HG03045 (cell line): ENCODE measurements around the gene KAT14.
A peak's percentile ranks its signal among the peaks of the same experiment; 100 is the strongest.
"Not testable (repeated sequence)": the region's sequence is repeated elsewhere in the genome, so short reads cannot be mapped to it uniquely, and the experiment has no call there.

Experiments
- ATAC-seq: cut with Tn5 transposase; IDR thresholded peaks from one replicate; pipeline ENCODE4 v1.9.1; 2021; ENCODE audit warnings: mild to moderate bottlenecking, moderate library complexity; ENCODE audit not compliant: unreplicated experiment

KAT14 gene, protein sequence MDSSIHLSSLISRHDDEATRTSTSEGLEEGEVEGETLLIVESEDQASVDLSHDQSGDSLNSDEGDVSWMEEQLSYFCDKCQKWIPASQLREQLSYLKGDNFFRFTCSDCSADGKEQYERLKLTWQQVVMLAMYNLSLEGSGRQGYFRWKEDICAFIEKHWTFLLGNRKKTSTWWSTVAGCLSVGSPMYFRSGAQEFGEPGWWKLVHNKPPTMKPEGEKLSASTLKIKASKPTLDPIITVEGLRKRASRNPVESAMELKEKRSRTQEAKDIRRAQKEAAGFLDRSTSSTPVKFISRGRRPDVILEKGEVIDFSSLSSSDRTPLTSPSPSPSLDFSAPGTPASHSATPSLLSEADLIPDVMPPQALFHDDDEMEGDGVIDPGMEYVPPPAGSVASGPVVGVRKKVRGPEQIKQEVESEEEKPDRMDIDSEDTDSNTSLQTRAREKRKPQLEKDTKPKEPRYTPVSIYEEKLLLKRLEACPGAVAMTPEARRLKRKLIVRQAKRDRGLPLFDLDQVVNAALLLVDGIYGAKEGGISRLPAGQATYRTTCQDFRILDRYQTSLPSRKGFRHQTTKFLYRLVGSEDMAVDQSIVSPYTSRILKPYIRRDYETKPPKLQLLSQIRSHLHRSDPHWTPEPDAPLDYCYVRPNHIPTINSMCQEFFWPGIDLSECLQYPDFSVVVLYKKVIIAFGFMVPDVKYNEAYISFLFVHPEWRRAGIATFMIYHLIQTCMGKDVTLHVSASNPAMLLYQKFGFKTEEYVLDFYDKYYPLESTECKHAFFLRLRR

DNA sequence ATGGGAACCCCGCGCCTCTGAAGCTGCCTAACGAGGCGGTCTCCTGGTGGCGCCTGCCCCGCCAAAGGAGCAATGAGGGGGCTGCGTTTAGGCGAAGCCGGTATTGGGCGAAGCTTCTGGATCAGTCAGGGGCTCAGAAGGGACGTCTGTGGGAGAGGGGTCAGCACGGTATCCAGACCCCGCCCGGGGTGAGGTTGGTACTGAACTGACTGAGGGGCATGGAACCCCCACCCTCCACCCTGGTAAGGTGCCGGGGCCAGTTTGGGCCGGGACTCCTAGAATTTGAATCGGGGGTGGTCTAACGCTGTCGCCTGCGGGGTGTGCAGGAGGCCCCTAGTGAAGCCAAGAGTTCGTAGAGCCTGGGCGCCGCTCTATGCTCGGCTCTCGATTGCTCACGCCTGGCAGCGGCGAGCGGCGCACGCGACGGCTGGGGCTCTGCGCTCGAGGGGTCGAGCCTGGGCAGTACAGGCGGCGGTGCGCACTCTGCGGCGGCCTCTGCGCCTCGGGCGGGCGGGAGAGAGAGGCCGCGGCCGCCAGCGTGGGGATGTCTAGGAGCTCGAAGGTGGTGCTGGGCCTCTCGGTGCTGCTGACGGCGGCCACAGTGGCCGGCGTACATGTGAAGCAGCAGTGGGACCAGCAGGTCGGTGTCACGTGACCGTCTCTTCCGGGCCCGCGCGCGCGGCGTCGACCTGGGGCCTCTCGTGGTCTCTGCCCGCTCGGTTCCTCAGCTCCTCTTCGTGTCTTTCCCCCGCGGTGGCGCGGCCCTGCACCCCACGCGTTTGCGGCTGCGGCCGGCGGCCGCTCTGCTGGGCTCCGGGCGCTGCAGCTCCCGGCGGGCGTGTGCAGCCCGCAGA is at the start of gene KAT14, which contains the start of gene PET117:
KAT14 (plus strand) TSS at position 452 of the 854 bp plus-strand sequence. CDS start 4,798 bp downstream, outside the sequence.
PET117 (plus strand) TSS at position 452 of the 854 bp plus-strand sequence; CDS start at position 545, 93 bp downstream.
- peak; percentile 90 for ATAC-seq

DNA sequence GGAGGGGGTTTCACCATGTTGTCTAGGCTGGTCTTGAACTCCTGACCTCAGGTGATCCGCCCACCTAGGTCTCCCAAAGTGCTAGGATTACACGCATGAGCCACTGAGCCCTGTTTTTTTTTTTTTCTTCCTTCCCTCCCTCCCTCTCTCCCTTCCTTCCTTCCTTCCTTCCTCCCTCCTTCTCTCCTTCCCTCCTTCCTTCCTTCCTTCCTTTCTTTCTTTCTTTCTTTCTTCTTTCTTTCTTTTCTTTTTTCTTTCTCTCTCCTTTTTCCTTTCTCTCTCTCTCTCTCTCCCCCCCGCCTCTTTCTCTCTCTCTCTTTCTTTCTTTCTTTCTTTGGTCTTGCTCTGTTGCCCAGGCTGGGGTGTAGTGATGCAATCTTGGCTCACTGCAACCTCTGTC is 49.4 kb upstream of the KAT14 start:
- not testable (repeated sequence) for ATAC-seq

DNA sequence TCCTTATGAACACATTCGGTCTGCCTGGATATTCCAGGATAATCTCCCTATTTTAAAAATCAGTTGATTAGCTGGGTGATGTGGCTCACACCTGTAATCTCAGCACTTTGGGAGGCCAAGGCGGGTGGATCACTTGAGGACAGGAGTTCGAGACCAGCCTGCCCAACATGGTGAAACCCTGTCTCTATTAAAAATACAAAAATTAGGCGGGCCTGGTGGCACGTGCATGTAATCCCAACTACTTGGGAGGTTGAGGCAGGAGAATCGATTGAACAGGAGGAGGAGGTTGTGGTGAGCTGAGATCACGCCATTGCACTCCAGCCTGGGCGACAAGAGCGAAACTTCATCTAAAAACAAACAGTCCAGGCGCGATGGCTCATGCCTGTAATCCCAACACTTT is 48.8 kb upstream of the KAT14 start:
- not testable (repeated sequence) for ATAC-seq

DNA sequence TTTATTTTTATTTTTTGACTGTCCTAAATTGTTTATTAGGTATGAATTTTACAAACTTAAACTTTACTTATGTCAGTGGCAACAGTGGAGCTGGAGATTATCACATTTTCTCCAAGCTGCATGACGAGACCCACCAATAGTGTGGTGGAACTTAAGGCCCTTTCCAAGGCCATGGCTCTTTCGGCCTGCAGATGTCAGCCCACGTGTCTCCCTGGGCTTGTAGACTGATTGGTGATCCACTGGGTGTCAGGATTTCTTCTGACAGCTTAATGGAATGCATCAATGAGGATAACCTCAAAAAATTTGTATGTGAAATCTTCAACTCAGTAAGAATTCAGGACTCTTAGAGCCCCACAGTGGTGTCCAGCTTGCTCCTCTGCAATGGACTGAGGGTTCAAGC is 47.6 kb upstream of the KAT14 start:
- ATAC-seq, result no peak

DNA sequence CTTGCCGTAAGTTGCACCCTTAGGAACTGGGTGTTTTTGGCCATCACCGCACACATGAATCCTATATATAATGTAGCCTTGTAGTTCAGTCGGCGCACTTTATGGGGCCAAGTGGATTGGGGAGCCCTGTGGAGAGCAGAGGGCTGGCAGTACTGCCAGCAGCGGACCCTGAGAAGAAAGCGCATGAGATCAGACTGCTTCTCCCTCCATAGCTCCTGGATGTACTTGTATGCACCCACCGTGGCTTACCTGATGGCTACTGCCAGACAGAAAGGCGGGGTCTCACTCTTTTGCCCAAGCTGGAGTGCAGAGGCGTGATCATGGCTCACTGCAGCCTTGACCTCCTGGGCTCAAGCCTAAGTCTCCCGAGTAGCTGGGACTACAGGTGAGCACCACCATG is 47.2 kb upstream of the KAT14 start:
- no peak for ATAC-seq

DNA sequence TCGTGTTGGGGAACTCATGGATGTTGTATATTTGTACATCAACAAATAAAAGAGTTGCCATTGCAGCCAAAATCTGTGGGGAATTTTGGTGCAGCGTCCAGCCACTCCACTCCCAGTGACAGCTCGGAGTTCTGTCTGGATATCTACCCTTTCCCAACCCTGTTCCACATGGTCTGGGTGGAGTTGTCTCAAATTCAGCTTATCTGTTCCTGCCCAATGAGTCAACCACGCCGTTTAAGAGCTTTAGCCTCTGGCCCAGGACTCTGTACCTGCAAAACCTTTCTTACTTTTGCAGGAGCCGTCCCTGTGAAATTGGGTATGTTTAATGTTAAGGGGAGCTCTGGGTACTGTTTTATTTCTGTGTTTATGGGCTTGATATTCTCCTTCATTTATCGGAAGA is 46.0 kb upstream of the KAT14 start:
- no peak for ATAC-seq

DNA sequence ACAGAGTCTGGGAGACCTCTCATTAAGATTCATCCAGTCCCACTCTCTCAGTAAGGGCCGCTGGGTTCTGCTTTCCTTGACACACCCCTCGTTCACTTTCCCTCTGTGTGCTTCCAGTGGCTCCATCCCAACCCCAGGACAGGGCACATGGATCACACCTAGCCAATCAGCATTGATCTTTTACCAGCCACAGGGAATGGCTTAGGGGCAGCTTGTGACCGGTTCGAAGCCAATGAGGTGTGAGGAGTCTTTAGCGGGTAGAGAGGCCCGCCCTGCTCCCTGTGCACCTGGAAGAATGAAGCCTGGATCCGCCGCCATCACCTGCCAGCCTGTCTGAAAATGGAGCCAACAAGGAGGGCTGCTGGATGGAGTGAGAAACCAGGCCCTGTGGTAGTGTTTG is 44.8 kb upstream of the KAT14 start:
- no peak for ATAC-seq

DNA sequence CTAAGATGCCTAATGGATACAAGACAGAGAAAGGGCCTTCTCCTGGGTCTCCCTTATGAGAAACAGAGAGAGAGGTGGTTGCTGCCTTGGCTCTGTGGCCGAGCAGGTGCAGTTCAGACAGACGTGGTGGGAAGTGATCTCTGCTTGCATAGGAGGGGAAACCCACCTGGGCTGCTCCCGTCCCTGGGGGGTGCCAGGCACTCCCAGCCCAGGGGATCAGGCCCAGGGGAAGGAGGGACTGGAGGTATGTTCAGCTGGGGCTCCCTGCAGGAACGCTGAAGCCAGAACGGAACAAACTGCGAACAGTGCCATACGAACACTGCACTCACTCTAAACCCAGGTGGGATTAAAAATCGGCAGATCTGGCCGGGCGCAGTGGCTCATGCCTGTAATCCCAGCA is 44.3 kb upstream of the KAT14 start:
- ATAC-seq, result no peak

DNA sequence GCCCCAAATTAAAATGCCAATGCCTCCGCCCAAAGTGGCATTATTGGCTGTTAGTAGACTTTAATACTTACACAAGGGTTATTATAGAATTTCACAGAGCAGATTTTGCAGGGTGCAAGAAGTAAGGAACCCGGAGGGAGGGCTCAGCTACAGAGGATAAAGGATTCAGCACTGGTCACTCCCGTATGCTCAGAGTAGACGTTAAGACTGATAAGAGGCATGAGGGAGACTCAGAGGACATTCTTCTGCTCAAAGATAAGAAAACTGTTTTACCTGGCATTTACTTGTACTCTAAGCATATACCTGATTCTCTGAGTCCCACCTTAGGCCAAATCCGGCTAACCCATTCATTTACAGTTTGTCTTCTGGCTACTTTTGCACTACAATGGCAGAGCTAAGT is 43.5 kb upstream of the KAT14 start:
- ATAC-seq, result no peak

DNA sequence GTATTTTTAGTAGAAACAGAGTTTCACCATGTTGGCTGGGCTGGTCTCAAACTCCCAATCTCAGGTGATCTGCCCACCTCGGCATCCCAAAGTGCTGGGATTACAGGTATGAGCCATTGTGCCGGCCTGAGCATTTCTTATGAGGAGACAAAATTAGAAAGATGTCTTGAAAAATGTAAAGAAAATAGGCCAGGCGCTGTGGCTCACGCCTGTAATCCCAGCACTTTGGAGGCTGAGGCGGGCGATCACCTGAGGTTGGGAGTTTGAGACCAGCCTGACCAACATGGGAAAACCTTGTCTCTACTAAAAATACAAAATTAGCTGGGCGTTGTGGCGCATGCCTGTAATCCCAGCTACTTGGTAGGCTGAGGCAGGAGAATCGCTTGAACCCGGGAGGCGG is 37.1 kb upstream of the KAT14 start:
- not testable (repeated sequence) for ATAC-seq

DNA sequence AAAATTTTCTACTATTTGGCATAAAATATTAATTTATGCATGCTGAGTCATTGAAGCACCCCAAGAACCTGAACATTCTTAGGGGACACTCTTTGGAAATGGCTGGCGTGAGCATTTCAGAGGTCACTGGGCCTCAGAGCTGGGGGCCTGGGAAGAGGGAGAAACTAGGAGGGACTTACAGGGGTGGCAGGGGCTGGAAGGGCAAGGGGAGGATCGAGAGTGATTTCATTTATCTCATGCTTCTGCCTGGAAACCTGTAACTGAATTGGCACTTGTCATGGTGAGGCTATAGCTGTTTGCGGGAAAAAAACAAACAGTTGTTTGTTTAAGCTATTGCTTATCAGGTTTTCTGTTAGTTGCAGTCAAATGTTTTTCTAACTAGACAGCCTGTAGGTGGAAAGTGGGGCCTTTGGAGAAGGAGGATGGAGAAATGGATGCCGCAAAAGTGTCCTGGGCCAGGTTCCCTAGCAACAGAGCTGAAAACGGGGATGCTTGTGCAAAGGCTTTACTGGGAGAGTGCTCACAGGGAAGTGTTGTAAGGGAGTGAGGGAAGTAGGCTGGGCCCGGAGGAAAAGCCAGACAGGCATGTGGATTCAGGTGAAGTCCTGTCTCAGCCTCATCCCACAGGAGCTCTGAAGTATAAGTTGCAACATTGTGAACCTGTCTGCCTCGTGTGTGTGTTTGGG is 36.4 kb upstream of the KAT14 start:
- no peak for ATAC-seq

DNA sequence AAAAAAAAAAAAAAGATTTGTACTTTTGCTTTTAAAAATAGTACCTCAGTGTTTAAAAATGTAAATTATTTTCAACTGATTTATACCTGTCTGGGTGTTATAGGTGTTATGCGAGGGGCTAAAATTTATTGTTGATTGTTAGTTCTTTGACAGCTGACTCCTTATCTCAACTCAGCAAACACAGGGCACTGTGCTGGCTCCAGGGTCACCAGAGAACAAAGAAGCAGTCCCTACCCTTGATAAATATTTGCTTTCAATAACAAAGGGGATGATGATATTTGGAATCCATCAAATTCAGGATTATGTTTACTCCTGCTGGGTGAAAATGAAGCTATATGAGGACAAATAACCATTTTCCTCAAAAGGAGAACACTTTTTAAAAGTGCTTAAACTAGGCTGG is 34.2 kb upstream of the KAT14 start:
- no peak for ATAC-seq

DNA sequence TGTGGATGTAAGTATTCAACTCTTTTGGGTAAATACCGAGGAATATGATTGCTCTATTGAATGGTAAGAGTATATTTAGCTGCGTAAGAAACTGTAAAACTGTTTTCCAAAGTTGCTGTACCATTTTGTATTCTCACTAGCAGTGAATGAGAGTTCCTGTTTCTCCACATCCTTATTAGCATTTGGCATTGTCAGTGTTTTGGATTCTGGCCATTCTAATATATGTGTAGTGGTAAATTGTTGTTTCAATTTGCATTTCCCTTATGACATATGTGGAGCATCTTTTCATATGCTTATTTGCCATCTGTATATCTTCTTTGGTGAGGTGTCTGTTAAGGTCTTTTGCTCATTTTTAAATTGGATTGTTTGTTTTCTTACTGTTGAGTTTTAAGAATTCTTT is 29.3 kb upstream of the KAT14 start:
- no peak for ATAC-seq

DNA sequence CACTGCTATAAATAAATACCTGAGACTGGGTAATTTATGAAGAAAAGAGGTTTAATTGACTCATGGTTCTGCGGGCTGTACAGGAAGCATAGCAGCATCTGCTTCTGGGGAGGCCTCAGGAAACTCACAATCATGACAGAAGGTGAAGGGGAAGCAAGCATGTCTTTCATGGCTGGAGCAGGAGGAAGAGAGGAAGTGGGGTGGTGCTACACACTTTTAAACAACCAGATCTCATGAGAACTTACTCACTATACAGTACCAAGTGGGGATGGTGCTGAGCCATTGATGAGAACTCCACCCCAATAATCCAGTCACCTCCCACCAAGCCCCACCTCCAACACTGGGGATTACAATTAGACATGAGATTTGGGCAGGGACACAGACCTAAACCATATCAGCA is 9.1 kb upstream of the KAT14 start:
- ATAC-seq, result not testable (repeated sequence)

DNA sequence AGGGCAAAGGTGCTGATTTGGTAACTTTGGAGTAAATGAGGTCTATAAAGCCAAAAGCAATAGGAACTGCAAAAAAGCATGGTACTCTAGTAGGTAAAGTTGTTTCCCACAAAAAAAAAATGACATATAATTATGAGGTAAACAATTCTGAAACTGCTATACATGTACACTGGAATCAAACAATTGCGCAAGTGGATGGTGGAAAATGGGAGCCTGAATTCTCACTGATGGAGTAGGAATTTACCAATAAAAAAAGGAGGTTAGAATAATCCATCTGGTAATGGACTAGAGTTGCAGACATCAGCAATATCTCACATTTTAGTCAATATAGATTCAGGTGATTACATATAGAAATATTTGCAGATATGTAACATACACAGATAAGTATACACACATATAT is 5.0 kb upstream of the KAT14 start:
- no peak for ATAC-seq

DNA sequence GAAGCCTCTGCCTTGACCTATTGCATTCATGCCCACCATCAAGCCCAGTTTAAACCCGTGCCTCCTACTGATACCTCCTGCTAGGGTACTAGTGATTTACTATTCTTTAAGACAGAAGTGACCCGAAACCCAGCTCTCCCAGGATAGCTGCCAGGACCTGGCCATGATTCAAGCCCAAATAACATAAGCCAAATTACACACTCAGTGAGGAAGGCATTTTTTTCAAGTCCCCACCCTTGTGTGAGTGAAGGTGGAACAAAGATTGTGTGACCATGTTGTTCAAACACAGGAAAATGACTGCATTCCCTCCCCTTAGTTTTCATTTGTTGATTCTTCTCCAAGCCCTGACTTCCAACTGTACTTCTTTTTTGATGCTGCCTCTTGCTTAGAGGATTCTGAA is 3.7 kb upstream of the KAT14 start:
- ATAC-seq, result no peak

DNA sequence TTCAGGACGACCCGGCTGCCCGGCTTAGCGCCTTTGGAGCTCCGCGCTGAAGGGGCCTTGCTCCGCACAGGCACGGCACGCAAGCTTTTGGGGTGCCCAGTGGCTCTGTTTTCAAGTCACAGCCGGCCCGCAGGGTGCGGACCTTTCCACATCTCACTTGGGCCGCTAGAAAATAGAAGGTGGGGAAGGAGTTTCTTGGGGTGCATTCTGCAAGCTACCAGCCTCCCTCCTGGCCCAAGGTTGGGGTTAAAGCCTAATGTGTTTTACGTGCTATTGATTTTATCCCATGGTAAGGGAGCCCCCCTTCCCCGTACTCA is 561 bp downstream of the KAT14 start:
- ATAC-seq, result no peak

DNA sequence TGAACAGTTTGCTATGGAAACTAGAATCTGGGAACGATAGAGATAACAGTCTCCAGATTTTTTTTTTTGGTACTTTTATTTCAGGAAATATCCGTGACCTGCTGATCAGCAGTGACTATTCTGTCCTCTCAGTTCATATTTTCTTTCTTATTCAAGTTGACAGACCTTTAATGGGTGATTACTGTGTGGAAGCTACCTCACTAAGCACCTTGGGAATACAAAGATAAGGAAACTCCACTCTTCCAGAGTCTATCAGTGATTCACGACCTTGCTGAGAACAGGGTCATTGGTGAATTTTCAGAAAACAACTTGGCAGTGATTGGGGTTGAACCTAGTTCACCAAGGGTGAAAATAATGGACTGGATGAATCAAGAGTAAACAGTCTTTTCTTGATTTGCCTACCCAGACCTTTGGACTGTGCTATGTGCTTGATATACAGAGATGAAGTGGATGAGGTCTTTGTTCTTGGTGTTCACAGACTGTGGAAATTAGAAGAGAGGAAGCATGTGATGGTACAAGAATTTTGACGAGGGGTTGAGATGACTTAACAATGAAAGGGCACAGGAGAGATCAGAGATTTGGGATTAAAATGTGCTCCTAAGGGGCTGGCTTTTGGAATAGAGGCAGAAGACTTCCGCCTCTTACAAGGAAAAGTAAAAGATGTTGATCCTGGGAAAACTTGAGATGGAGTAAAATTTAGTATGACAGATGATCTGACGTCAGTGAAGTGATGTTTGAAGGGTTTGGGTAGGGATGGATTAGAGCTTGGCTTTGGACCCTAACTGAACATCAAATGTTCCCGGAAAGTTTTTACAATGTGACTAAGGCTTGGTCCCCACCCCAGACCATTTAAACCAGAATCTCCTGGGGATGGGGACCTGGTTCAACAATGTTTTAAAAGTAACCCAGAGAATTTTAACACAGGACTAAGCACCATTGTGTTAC is 1.2 kb downstream of the KAT14 start:
- ATAC-seq, result no peak

DNA sequence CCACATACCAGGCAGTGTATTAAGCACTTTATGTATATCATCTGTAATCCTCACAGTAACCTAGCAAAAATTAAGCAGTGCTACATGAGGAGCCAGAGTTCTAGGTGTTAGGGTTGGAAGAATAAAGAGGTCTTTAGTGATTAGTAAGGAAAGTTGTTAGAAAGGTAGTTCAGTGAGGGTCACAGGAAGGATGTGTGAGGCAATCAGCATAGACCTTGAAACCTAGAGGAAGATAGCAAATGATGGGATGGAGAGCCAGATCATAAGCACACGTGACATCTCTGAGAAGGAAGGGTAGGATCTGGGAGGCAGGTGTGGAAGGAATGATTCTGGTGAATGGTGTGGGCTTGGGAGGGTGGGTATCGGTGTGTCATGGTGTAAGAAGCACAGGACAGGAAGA is 2.2 kb downstream of the KAT14 start:
- no peak for ATAC-seq
